IMR-90 (cell line): ENCODE data around the gene OR4M1. TPM values are rescaled to one million over a fixed set of nuclear protein-coding genes. Genes with fewer than 3 reads are reported as not detected.
"Not testable (repeated sequence)": the region's sequence is repeated elsewhere in the genome, so short reads cannot be mapped to it uniquely, and the experiment has no call there.

Experiments
- ATAC-seq: fragments of 200-7000 bp; cut with Tn5 transposase; 2 replicates; pipeline ENCODE4 v1.9.1; 2020; ENCODE audit warnings: low read depth, mild to moderate bottlenecking, moderate library complexity
- BruUV-seq: library from RNA; stranded (reverse); fragments of 400-500 nt; replicated peaks from 2 replicates; lab custom pipeline; 2021; lab: Mats Ljungman, UMichigan
- CTCF ChIA-PET: fragments of 300-600 bp; formaldehyde crosslinking; extraction: SDS; loops from one replicate; lab custom pipeline; 2021; ENCODE audit warnings: antibody characterized with exemption; lab: Yijun Ruan, JAX
- POLR2A ChIA-PET: fragments of 300-600 bp; sonication (Branson Sonifier 250); formaldehyde crosslinking; loops from one replicate; lab custom pipeline; 2022; ENCODE audit warnings: antibody characterized with exemption; ENCODE audit not compliant: unreplicated experiment; lab: Charles Lee
- DNase-seq: peaks from one replicate; pipeline ENCODE4 v3.0.0; 2013
- H2AFZ ChIP-seq: replicated peaks from 2 replicates; pipeline ENCODE3; 2013; ENCODE audit warnings: low read length, mild to moderate bottlenecking; ENCODE audit not compliant: poor library complexity
- H2AK5ac ChIP-seq: 2 replicates; pipeline ENCODE4 v1.6.1; 2013; ENCODE audit warnings: low read depth, low read length, inconsistent platforms
- H2AK9ac ChIP-seq: replicated peaks from 2 replicates; pipeline ENCODE3; 2013; ENCODE audit warnings: mild to moderate bottlenecking, low read depth, low read length, moderate library complexity; ENCODE audit not compliant: poor library complexity
- H2BK120ac ChIP-seq: 2 replicates; pipeline ENCODE4 v1.6.1; 2013; ENCODE audit warnings: low read depth, low read length, inconsistent platforms
- H2BK15ac ChIP-seq: 3 replicates; pipeline ENCODE4 v1.6.1; 2013; ENCODE audit warnings: low read depth, low read length, inconsistent platforms
- H2BK20ac ChIP-seq: 2 replicates; pipeline ENCODE4 v1.6.1; 2013; ENCODE audit warnings: low read depth, mild to moderate bottlenecking, inconsistent platforms, low read length, moderate library complexity
- H2BK5ac ChIP-seq: 2 replicates; pipeline ENCODE4 v1.6.1; 2013; ENCODE audit warnings: mild to moderate bottlenecking, low read depth, low read length, inconsistent platforms; ENCODE audit not compliant: poor library complexity, severe bottlenecking
- H3K14ac ChIP-seq: replicated peaks from 2 replicates; pipeline ENCODE4 v1.6.1; 2013; ENCODE audit warnings: low read depth, low read length, inconsistent platforms
- H3K18ac ChIP-seq: 2 replicates; pipeline ENCODE4 v1.6.1; 2013; ENCODE audit warnings: low read depth, low read length, control low read depth
- H3K23ac ChIP-seq: 2 replicates; pipeline ENCODE4 v1.6.1; 2013; ENCODE audit warnings: low read depth, low read length, inconsistent platforms
- H3K27ac ChIP-seq: 2 replicates; pipeline ENCODE4 v1.5.1; 2013; ENCODE audit warnings: mild to moderate bottlenecking, control low read depth, low read length; ENCODE audit not compliant: insufficient read depth
- H3K27me3 ChIP-seq: 2 replicates; pipeline ENCODE4 v1.6.1; 2013; ENCODE audit warnings: low read length; ENCODE audit not compliant: control insufficient read depth, insufficient read depth
- H3K36me3 ChIP-seq: 2 replicates; pipeline ENCODE4 v1.6.1; 2013; ENCODE audit warnings: low read length, mixed read lengths; ENCODE audit not compliant: control insufficient read depth, insufficient read depth
- H3K4ac ChIP-seq: 2 replicates; pipeline ENCODE4 v1.6.1; 2013; ENCODE audit warnings: low read depth, low read length, inconsistent platforms
- H3K4me1 ChIP-seq: 2 replicates; pipeline ENCODE4 v1.6.1; 2013; ENCODE audit warnings: low read length, mixed read lengths; ENCODE audit not compliant: control insufficient read depth, insufficient read depth
- H3K4me2 ChIP-seq: 2 replicates; pipeline ENCODE4 v1.6.1; 2013; ENCODE audit warnings: low read depth, mild to moderate bottlenecking, control low read depth, low read length, moderate library complexity
- H3K4me3 ChIP-seq: 2 replicates; pipeline ENCODE4 v1.5.1; 2013; ENCODE audit warnings: low read depth, mild to moderate bottlenecking, control low read depth, low read length, moderate library complexity; ENCODE audit not compliant: insufficient read depth
- H3K56ac ChIP-seq: 2 replicates; pipeline ENCODE4 v1.6.1; 2013; ENCODE audit warnings: low read length, inconsistent platforms; ENCODE audit not compliant: insufficient read depth; ENCODE audit errors: extremely low read depth
- H3K79me1 ChIP-seq, 2 experiments: 2 replicates each; pipeline ENCODE4 v1.6.1; 2013; ENCODE audit warnings: low read length in 2 of 2, inconsistent platforms in 1 of 2, low read depth in 1 of 2
- H3K9ac ChIP-seq: 2 replicates; pipeline ENCODE4 v1.6.1; 2013; ENCODE audit warnings: low read depth, low read length, control low read depth
- H3K9me1 ChIP-seq: 2 replicates; pipeline ENCODE4 v1.6.1; 2013; ENCODE audit warnings: low read length, inconsistent platforms; ENCODE audit not compliant: insufficient read depth
- H3K9me3 ChIP-seq: 2 replicates; pipeline ENCODE4 v1.6.1; 2013; ENCODE audit warnings: low read length; ENCODE audit not compliant: control insufficient read depth, insufficient read depth
- H4K20me1 ChIP-seq: 2 replicates; pipeline ENCODE4 v1.6.1; 2013; ENCODE audit warnings: low read length, inconsistent platforms; ENCODE audit not compliant: insufficient read depth
- H4K5ac ChIP-seq: 2 replicates; pipeline ENCODE4 v1.6.1; 2013; ENCODE audit warnings: mild to moderate bottlenecking, low read depth, low read length, control low read depth
- H4K8ac ChIP-seq, 2 experiments: 2 replicates each; pipeline ENCODE4 v1.6.1; 2013; ENCODE audit warnings: low read depth in 2 of 2, low read length in 2 of 2, control low read depth in 1 of 2, inconsistent platforms in 1 of 2
- H4K91ac ChIP-seq: 2 replicates; pipeline ENCODE4 v1.6.1; 2013; ENCODE audit warnings: low read depth, low read length, inconsistent platforms; ENCODE audit not compliant: insufficient read depth
- WGBS, 2 experiments: methylation state at CpG; one replicate each; pipeline versions ENCODE4 v1.1.5 to v1.1.7; 2013; ENCODE audit warnings: missing lambda C conversion rate in 2 of 2; ENCODE audit not compliant: insufficient read length in 1 of 2; ENCODE audit errors: extremely low coverage in 2 of 2; 5-methylcytosine and 5-hydroxymethylcytosine counted together
- dilution Hi-C: fragments of 300-500 bp; cut with HindIII; formaldehyde crosslinking; loops from one replicate; pipeline ENCODE4 v1.14.3; 2018; ENCODE audit warnings: low sequenced_read_pairs; ENCODE audit not compliant: unreplicated experiment
- in situ Hi-C: fragments of 300-500 bp; cut with MboI; formaldehyde crosslinking; loops from 3 replicates; pipeline ENCODE4 v1.14.3; 2019; ENCODE audit warnings: low sequenced_read_pairs, inconsistent platforms, mixed read lengths
- intact Hi-C: fragments of 100-400 bp; cut with micrococcal nuclease; formaldehyde crosslinking; loops from 2 replicates; pipeline ENCODE4 v1.10.0; 2022
- polyA plus RNA-seq, 3 experiments: library from polyadenylated mRNA; depleted of rRNA; stranded (reverse); fragments of >200 nt; gene quantifications; 2 replicates each; pipeline ENCODE4 v1.2.3, GENCODE V29; 2012; ENCODE audit warnings: low replicate concordance in 1 of 3
- total RNA-seq: library from RNA; depleted of rRNA; stranded (reverse); fragments of >200 nt; gene quantifications from 2 replicates; pipeline ENCODE4 v1.2.3, GENCODE V29; 2012

OR4M1 gene
- total and polyA plus RNA-seq, 2 of the 4 experiments (the other 2 are of a cell fraction): not detected

DNA sequence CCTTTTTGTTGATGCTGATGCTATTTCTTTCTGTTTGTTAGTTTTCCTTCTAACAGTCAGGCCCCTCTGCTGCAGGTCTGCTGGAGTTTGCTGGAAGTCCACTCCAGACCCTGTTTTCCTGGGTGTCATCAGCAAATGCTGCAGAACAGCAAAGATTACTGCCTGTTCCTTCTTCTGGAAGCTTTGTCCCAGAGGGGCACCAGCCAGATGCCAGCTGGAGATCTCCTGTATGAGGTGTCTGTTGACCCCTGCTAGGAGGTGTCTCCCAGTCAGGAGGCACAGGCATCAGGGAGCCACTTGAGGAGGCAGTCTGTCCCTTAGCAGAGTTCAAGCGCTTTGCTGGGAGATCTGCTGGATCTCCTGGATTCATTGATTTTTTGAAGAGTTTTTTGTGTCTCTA lies 46.6 kb downstream of the OR4M1 start:
- DNase-seq, H3K9ac ChIP-seq, BruUV-seq, H4K20me1 ChIP-seq, POLR2A ChIA-PET, H3K4ac ChIP-seq, H3K27me3 ChIP-seq, H3K9me1 ChIP-seq, H2BK120ac ChIP-seq, H4K5ac ChIP-seq, H2AK5ac ChIP-seq, H2AK9ac ChIP-seq, intact Hi-C loops, H3K23ac ChIP-seq, H3K9me3 ChIP-seq, H3K4me2 ChIP-seq, H3K56ac ChIP-seq, H2BK5ac ChIP-seq, ATAC-seq, H3K14ac ChIP-seq, H2BK15ac ChIP-seq, H2AFZ ChIP-seq, H3K36me3 ChIP-seq, H4K91ac ChIP-seq, dilution Hi-C loops, CTCF ChIA-PET, H2BK20ac ChIP-seq, H3K79me1 ChIP-seq, H3K4me3 ChIP-seq, H3K27ac ChIP-seq, H4K8ac ChIP-seq, H3K4me1 ChIP-seq, in situ Hi-C loops, H3K18ac ChIP-seq: not testable (repeated sequence)
- WGBS, 2 experiments: 60% methylated on average over 1 of the region's 1 CpG; no CpG with 5 or more reads in 1 of the 2 experiments

DNA sequence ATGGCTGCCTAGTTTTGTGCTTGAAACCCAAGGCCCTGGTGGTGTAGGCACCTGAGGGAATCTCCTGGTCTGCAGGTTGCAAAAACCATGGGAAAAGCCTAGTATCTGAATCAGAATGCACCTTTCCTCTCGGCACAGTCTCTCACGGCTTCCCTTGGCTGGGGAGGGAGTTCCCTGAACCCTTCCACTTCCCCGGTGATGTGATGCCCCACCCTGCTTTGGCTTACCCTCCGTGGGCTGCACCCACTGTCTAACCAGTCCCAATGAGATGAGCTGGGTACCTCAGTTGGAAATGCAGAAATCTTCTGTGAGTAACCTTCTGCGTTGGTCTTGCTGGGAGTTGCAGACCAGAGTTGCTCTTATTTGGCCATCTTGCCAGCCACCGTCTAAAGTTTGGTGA lies 47.7 kb downstream of the OR4M1 start:
- H2AFZ ChIP-seq, BruUV-seq, H3K9ac ChIP-seq, H4K5ac ChIP-seq, ATAC-seq, H3K18ac ChIP-seq, H3K9me1 ChIP-seq, H3K79me1 ChIP-seq, H2BK20ac ChIP-seq, H2AK9ac ChIP-seq, dilution Hi-C loops, in situ Hi-C loops, H2AK5ac ChIP-seq, intact Hi-C loops, H4K91ac ChIP-seq, H3K4ac ChIP-seq, DNase-seq, H3K27ac ChIP-seq, H3K4me2 ChIP-seq, H3K27me3 ChIP-seq, H3K56ac ChIP-seq, H2BK15ac ChIP-seq, H3K4me1 ChIP-seq, H2BK5ac ChIP-seq, H4K20me1 ChIP-seq, H3K14ac ChIP-seq, H4K8ac ChIP-seq, H3K4me3 ChIP-seq, POLR2A ChIA-PET, H3K23ac ChIP-seq, H3K9me3 ChIP-seq, CTCF ChIA-PET, H2BK120ac ChIP-seq, H3K36me3 ChIP-seq: not testable (repeated sequence)
- WGBS, 2 experiments: 54% methylated on average over 3 of the region's 6 CpGs; no CpG with 5 or more reads in 1 of the 2 experiments
